ELF-1 (cell line): ENCODE results near the gene NPTN.
A peak's percentile ranks its signal among the peaks of the same experiment; 100 is the strongest.
"Not testable (repeated sequence)": the region's sequence is repeated elsewhere in the genome, so short reads cannot be mapped to it uniquely, and the experiment has no call there.

Source experiments
- DNase-seq: peaks from one replicate; pipeline ENCODE4 v3.0.0-alpha.2; 2016; ENCODE audit warnings: low read depth, low spot score

The NPTN gene

DNA sequence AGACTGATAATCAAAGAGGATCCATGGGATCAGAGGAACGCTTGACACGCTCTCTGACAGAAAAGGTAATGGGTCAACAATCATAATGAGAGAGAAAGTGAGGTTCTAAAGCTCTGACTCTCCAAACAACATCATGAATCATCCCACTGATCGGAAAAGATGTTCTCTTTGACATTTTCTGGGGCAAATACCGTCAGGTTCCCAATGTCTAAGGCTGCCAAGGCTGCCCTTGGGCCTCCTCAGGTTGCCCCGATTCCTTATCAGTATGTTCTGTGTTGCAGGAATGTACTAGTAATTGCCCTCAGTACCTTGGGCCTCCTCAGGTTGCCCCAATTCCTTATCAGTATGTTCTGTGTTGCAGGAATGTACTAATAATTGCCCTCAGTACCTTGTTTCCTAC is 60.9 kb downstream of the NPTN start:
- DNase-seq = no peak

DNA sequence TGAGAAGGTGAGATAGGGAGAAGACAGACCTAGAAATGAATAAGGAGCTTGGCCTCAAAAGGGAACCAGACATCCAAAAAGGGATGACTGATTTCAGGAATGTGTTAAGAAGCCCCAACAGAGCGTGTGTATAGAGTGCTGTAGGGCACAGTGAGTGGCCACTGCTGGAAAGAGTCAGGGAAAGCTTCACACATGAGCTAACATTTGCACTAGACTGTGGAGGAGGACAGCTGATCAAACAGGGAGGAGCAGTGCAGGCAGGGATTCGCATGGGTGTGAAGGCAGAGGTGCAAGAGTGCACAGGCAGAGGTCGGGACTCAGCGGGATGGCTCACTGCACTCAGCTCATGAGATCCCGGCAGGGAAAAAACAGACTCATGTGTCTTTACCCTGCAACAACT is 61.8 kb downstream of the NPTN start:
- DNase-seq = no peak

DNA sequence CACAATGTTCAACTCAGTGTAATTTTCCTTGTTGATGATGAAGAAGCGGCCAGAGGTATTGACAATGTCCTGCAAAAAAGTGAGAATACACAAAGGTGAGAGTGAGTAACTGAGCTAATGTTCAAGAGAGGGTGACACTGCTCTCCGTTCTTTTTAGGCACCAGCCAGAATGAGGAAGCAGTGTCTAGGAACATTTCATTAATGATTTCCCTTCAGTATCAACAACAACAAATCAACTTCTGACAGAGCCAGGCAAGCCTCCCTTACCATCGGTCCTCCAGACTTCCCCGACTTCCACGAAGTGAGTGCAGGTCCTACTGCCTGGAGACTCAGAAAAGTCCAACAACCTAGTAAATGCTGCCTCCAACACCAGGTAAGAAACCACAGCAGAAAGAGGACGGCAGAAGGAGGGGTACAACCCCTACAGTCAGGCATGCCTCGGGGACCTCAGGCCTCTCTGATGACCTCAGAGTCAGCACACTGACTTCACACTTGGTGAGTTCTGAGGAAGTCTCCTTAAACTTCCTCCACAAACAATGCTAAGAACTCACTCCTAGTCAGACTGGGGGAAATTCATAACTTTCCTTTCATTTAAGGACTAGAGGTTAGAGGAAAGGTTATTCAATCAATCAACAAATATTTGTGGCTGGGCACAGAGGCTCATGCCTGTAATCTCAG is 62.7 kb downstream of the NPTN start:
- DNase-seq = no peak

DNA sequence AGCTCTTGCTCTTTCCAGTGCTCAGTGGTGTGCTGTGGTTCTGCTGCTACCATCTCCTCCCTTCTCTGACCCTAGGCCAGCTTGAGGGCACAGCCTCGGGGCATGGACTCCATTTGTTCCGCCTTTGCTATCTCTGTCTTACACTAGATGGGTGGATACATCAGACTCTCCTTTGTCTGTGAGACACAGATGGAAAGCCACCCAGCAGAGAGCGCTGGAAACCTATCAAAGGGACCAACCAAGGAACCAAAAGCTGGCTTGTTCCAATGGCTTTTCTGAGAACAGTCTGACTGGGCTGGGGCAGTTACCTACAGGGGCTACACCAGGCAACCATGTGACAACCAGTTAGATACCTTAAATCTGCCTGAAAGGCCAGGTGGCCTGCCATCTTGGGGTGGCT is 63.8 kb downstream of the NPTN start:
- DNase-seq = peak; percentile 21

DNA sequence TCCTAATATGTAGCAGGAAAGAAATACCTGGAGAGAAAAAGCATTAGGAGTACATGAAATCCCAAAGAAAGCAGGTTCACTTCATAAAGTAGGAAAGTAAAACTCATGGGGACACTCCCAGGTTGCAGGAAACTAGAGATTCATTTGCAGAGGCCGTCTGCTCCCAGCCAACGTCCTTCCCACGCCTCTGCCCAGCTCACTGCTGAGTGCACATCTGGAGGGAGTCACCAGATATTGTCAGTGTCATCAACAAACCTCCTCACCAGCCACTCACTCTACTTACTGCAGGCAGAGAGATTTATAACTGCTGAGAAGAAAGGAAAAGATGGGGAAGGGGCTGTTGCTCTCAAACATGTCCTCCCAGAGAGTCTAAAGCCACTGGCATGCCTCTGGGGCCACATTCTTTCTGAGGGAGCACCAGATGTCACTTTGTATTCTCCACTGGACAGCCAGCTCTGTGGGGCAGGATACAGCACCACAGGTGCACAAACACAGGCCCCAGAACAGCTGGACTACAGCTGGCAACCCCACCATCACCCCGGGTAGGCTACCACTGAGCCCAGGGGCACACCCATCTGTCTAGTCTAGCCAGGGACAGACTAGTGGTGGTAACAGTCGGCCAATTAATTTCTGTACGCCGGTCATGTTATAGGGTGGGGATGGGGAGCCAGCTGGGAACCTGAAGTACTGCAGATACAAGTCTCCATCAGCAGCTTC is 64.5 kb downstream of the NPTN start:
- DNase-seq = no peak

DNA sequence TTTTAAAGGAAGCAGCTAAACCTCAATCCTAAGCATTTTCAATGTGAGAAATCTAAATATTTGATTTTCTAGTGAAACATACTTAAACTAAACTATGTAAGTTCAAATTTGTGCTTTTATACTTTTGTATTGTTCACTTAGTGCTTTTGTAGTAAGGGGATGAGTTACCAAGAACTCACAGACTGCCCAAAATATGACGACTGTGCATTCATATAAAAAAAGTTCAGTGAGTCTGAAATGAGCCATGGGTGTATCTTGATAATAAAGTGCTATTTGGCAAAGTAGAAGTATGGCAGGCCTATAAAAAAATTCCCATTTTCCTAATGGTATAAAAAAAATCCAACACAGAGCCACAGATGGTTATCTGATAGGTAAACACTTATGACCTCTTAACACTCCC is 66.2 kb downstream of the NPTN start:
- DNase-seq = no peak

DNA sequence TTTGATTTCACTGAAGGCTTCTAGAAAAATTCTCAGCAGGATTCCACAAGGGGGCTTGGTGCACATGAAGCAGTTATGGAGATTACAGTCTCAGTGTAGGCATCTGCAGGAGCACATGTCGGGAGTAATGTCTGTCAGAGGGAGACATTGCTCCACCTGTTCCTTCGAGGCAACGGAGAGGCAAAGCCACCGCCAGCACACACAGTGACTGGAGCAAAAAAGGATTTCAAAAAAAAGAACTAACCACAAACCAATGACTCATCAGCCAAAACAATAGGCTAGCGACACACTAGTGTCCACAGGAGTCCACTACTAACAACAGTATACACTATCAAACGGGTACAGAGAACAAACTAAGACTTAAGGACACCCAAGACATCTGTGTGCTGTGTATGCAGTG is 68.9 kb downstream of the NPTN start:
- no peak for DNase-seq

DNA sequence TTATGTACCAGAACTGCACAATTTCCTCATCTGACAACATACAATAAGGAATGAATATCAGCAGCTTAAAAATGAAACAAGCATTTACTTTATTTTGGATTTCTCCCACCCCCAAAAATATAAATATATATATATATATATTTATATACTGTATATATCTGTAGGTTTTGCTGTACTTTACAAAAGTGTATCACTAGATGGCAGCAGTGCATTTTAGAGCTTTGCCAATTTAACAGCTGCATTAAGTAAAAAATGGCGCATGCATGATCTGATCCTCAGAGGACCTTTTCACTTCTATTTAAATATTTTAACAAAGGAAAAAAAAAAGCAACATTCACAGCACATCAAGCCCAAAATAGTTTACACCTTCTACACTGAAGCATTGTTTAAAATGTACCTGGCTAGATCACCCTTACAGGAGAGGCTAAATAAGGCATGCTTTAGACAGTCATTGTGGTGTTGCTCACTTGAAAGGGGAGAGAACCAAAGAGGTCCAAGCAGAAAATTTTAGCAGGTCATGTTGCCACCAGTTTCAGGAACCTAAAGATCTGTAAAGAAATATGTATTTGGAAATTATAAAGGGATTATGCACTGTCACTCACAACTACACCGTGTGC is 72.6 kb downstream of the NPTN start:
- DNase-seq = no peak

DNA sequence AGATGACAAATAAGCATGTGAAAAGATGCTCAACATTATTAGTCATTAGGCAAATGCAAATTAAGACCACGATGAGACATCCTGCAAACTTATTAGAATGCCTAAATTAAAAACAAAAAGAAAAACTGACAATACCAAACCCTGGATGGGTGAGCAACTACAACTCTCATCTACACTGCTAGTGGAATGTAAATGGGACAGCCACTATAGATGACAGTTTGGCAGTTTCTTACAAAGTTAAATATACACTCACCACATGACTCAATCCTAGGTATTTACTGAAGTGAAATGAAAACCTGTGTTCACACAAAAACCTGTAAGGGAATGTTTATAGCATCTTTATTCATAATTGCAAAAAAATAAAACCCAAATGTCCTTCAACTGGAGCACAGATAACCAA is 74.7 kb downstream of the NPTN start:
- no peak for DNase-seq

DNA sequence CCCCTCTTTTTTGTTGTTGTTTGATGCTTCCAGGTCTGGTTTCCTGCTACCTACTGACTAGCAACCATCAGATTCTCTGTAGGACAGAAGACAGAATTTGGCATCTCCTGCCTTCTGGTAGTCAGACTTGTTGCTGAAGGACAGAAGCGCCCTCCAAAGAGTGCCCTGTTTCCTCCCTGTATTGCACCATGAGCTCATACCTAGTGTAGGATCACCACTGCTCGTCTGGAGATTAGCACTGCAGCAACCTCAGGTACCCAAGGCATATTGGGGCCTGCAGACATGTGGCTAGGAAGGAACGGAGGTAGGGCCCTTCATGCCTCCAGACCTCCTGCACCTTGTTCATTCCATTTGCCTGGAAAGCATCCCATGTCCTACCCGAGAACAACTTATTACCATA is 78.1 kb downstream of the NPTN start:
- no peak for DNase-seq

DNA sequence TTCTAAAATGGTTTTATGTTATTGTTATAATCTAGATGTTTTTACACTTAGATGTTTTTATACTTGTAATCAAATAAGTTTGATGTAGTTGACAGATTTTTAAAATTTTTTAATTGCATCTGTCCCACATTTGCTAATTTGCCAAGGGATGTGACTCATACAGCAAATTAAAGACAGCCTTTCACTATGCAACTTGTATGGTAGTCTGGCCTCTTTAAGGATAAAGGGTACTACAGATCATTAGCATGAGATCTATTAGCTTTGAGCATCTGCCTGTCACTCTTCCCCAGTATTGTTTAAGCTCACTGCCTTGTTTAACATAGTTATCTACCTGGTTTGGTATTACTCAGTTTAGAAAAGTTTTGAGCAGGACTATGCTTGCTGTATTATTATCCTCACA is 83.0 kb downstream of the NPTN start:
- no peak for DNase-seq

DNA sequence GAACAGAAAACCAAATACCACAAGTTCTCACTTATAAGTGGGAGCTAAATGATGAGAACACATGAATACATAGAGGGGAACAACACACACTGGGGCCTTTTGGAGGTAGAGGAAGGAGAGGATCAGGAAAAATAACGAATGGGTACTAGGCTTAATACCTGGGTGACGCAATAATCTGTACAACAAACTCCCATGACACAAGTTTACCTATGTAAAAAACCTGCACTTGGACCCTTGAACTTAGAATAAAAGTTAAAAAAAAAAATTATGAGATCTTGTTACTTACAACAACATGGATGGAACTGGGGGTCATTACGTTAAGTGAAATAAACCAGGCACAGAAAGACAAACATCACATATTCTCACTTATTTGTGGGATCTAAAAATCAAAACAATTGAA is 84.3 kb downstream of the NPTN start:
- DNase-seq = not testable (repeated sequence)

DNA sequence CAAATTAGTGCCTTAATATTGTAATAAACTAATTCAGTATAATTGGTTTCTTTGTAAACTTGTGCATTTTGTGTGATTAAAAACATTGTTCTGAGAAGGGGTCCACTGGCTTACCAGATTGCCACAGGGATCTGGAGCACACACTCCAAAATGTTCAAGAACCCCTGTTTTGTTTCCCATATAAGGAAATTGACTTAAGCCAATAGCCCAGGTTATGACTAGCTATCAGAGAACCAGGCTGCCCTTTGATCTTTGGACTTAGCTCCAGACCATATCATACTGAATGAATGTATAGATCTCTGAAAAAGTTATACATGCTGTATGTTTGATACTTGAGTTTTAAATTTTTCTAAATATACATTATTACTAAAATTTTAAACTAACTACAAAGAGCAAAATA is 91.7 kb downstream of the NPTN start:
- DNase-seq = no peak

DNA sequence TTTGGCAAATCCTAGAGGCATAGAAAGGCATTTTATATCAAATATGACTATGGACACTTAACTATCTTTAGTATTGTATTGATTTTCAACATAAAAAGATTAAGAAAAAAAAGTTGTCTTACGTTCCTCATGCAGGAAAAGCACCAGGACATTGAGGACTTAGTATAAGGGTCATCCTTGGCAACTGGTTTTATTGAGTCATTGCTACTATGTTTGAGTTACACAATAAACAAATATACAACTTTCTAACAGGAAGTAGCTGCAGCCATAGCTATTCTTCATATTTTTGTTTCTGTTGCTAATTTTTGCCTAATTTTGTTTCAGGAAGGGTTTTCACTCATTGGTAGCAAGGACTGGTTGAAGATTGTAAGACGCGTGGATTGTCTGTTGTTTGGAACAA is 93.0 kb downstream of the NPTN start:
- no peak for DNase-seq

DNA sequence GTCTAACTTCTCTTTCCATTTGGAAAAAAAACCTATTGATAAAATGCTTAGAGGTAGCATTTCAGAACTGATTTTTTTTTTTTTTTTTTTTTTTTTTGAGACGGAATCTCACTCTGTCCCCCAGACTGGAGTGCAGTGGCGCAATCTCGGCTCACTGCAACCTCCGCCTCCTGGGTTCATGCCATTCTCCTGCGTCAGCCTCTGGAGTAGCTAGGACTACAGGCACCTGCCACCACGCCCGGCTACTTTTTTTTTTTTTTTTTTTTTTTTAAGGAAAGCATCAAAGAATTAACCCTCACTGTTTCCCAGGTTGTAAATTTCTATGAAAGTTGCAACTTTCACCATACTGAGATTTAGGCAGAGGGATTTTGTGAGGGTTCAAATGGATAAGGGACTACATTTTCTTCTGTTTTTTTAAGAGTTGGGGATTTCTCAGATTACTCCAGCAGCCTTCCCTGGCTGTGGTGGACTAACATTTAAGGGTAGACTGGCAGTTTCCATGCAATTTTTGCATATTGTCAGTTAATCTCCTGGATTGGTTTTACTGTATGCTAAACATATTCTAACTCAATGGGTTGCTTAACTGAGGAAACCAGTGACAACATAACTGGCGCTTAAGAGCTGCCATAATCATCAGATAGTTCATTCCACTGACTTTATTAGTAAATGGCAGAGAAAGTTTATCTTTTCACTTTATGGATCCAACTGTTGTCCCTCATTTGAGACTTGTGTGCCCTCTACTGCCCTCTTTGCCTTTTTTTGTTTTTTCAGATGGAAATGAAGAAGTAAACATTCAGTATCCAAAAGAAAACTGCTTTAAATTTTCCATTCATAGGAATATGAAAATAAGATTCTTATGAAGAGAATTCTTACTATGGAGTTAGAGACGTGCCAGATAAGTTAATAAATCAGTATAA is 93.7 kb downstream of the NPTN start:
- DNase-seq = no peak

DNA sequence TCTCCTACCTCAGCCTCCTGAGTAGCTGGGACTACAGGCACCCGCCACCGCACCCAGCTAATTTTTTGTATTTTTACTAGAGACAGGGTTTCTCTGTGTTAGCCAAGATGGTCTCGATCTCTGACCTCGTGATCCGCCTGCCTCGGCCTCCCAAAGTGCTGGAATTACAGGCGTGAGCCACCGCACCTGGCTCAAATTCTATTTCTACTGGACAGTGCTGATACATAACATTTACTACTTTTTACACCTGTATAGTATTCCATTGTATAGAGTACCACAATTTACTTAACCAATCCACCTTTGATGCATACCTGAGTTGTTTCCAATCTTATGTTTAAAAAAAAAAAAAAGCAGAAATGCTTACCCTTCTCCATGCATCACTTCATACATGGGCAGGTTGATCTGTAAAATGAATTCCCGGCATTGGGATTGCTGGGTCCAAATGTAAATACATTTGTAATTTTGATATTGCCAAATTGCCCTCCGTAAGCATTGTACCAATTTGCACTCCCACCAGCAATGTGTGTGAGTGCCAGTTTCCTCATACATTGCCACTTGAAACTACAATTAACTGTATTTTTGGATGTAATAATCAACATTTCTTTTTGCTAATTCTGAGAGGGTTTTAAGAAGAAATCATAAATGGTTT is 94.5 kb downstream of the NPTN start:
- no peak for DNase-seq

DNA sequence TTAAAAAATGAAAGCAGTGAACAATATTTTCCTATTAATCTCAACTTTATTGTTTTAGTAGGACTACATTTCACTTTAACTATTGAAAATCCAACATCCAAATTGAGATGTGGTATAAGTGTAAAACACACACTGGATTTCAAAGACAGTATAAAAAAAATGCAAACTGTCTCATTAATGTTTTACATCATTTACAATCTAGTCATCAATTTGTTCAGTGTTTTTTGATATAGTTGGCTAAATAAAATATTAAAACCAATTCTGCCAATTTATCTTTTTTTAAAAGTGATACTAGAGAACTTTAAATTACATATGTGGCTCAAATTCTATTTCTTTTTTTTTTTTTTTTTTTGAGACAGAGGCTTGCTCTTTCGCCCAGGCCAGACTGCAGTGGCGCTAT is 95.1 kb downstream of the NPTN start:
- DNase-seq = no peak

DNA sequence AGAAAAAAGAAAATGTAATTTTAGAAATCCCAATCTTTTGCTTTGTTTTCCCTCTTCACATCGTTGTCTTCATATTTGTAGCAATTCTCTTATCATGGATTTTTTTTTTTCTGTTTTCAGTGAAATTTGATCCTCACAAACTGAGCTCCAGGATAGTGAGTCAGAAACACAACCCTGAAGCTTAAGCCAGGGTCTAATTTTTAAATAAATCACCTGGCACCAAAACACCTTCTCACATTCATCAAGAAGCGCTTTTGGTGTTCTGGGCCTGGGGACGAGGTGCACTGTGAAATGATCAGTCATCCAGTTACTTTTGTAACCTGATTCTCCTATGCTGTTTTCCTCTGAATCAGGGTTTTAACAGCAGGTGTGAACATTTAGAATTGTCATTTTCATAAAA is 102.5 kb downstream of the NPTN start:
- no peak for DNase-seq

DNA sequence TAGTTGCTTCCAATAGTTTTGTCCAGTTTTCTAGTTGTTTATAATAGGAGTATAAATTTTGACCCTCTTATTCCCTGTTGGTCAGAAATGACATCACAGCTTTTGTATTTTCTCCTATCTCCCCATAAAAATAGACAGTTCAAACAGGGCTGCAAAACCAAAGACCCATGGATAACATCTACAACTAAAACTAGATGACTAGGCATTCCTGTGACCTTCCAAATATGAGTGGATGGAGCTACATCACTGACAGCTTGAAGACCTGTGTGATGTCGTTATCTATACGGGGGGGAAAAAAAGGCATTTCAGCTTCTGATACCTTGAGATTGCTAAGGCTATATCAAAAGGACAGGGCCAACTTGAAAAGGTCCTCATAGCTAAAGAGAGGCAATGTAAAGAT is 105.6 kb downstream of the NPTN start:
- no peak for DNase-seq

DNA sequence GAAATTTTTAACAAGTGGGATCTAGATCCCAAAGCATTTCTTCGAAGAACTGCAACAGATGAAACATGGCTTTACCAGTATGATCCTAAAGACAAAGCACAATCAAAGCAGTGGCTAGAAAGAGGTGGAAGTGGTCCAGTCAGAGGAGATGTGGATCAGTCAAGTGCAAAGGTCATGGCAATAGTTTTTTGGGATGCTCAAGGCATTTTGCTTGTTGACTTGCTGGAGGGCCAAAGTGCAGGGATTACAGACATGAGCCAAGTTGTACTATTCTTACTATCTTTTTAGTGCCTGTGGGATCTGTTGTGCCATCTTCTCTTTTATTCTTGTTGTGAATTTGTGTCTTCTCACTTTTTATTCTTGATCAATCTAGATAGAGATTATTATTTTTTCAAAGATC is 108.3 kb downstream of the NPTN start:
- DNase-seq = no peak

DNA sequence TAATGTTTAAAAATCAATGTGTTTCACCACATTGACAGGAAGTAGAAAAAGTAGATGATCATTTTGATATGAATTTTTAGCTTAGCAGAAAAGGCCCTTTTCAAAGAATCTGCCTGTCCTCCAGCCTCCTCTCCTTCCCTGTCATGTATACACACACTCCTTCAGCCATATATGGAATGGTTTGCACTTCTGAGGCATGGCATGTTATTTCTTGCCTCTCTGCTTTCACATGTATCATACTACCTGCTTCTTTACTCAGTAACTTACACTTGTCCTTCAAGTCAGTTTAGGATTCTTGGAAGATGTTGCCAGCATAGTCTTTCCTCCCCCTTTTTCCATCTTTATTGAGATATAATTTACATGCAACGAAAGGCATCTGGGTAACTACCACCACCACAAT is 111.2 kb downstream of the NPTN start:
- no peak for DNase-seq
